Measurements from ENCODE around the gene GPRC6A.

- TF ChIP-seq CTCF (IDR thresholded peaks at IDR 0.05; ENCODE audit: low read depth, low read length), result no peak
- no peak for TF ChIP-seq EZH2phosphoT487 (IDR thresholded peaks at IDR 0.05; ENCODE audit: low read depth)
Observed at GRCh38 chr6:116799945-116800344, 28.9 kb downstream of the GPRC6A start.
